Measurements from ENCODE around the gene TRAPPC2B.

GRCh38 chr19:57324992-57325391 lies 38.4 kb upstream of the TRAPPC2B start:
- TF ChIP-seq CTCF (IDR thresholded peaks at IDR 0.05; ENCODE audit: low read length) (no peak), EZH2 (IDR thresholded peaks at IDR 0.05; ENCODE audit: borderline replicate concordance, low read length) (no peak)
